ENCODE results near the gene PPM1H. TPM values are rescaled to one million over a fixed set of nuclear protein-coding genes. Genes with fewer than 3 reads are reported as not detected.
"Not testable (repeated sequence)": the region's sequence is repeated elsewhere in the genome, so short reads cannot be mapped to it uniquely, and the experiment has no call there.

The PPM1H gene
- total RNA-seq, 4 donors from 2014 or later, result 1.4 to 4.9 (median 2.4) TPM

DNA sequence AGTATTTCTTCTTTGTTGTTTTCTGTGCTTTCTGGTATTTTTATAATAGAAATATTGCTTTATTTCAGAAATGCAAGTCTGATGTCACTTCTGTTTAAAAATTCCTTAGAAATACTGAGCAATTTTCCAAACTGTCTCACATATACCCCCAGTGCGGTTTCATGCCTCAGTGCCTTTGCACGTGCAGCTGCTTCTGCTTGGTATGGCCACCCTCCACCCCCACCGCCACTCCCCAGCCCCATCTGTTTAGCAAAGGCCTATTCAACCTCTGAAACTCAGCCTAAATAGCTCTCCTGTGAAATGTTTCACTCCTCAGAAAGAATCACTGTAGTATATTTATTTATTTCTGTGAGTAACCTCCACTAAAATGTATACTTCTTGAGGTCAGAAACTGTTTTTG is 52.3 kb downstream of the PPM1H start:
- TF ChIP-seq, protein P1, sequence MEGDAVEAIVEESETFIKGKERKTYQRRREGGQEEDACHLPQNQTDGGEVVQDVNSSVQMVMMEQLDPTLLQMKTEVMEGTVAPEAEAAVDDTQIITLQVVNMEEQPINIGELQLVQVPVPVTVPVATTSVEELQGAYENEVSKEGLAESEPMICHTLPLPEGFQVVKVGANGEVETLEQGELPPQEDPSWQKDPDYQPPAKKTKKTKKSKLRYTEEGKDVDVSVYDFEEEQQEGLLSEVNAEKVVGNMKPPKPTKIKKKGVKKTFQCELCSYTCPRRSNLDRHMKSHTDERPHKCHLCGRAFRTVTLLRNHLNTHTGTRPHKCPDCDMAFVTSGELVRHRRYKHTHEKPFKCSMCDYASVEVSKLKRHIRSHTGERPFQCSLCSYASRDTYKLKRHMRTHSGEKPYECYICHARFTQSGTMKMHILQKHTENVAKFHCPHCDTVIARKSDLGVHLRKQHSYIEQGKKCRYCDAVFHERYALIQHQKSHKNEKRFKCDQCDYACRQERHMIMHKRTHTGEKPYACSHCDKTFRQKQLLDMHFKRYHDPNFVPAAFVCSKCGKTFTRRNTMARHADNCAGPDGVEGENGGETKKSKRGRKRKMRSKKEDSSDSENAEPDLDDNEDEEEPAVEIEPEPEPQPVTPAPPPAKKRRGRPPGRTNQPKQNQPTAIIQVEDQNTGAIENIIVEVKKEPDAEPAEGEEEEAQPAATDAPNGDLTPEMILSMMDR (IDR thresholded peaks at IDR 0.05), result no peak
- ATAC-seq (ENCODE audit: low FRiP score) (no peak), DNase-seq (ENCODE audit: low spot score) (no peak)

DNA sequence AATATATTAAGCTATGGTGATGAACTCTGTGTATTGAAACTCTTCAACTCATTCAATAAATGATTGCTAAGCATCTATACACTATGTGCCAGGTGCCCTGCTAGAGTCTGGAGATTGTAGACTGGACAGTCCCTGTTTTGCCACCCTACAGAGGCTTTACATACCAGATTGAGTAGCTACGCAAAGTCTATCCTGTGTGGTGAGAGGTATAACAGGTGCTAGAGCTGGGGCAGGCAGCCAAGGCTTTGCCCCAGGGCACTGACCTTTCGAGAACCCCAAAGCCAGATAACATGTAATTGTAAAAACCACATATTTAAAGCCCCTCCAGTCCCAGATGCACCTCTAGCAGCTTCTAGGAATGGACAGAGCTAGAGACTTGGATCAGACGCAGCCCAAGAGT is 52.8 kb downstream of the PPM1H start:
- ATAC-seq (ENCODE audit: low FRiP score) (no peak), DNase-seq (ENCODE audit: low spot score) (no peak)
- TF ChIP-seq, protein P1 (IDR thresholded peaks at IDR 0.05), result no peak

DNA sequence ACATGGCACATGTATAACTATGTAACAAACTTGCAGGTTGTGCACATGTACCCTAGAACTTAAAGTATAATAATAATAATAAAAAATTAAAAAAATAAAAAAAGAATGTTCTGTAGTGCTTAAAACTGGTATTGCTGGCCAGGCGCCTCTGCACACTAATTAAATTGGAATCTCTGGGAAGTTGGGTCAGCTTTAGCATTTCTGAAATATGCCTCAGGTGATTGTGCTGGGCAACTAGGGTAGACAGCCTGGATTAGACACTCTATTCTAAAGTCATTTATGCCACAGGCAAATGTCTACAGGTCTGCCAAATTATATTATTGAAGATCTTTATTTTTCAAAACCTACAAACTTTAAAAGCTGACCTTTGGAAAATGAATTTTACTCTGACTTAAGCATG is 55.3 kb downstream of the PPM1H start:
- DNase-seq (ENCODE audit: low spot score), result no peak
- TF ChIP-seq, protein P1 (IDR thresholded peaks at IDR 0.05), result no peak
- no peak for ATAC-seq (ENCODE audit: low FRiP score)

DNA sequence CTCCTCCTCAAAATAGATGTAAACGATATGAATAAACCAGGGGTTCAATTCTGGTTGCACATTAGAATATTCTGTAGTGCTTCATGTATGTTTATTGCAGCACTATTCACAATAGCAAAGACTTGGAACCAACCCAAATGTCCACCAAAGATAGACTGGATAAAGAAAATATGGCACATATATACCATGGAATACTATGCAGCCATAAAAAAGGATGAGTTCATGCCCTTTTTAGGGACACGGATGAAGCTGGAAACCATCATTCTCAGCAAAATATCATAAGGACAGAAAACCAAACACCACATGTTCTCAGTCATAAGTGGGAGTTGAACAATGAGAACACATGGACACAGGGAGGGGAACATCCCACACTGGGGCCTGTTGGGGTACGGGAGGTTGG is 55.7 kb downstream of the PPM1H start:
- DNase-seq (ENCODE audit: low spot score); ATAC-seq (ENCODE audit: low FRiP score): not testable (repeated sequence)

DNA sequence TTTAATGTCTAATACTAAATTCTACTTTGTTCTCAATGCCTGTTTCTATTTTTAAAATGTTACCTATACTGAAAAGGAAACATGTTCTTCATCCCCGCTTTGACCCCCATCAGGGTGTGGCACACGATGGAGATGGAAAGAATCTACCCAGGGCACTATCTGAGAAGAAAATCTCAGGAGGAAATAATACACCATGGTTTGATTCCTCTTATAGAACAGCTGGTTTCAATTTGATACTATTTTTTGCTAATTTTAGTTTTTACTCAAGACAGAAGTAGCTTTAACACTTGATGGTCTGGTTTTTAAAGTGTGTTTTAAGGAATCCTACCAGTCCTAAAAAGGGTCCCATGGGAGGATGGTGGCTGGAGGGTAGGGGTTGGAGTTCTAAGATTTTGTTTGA is 56.7 kb downstream of the PPM1H start:
- ATAC-seq (ENCODE audit: low FRiP score), result no peak
- DNase-seq (ENCODE audit: low spot score), result no peak
- TF ChIP-seq, protein P1 (IDR thresholded peaks at IDR 0.05), result no peak

DNA sequence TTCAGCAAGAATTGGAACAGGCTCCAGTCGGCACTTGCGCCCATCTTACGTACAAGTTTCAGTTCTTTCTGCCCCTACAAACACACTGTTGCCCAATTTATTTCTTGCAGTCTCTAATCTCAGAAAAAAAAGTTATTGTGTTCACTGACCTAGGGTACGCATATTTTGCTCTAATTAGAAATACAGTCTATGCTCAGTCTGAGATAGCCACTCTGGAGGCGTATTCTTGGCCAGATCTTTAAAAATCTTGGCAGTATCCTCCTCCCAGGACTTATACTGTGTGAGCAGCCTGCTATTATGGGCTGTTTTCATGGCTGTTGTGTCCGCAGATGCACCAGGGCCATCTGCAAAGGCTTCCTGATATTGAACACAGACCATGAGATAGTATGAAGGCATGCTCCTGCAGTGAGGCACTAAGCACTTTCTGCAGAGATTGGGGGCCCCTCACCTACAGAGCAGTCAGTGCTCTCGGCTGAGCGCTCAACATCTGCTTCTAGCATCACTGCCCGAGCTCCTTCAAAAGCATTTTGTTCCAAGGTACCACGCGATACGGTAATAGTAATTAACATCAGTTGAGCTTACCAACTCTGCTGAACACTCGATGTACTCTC is 57.9 kb downstream of the PPM1H start:
- TF ChIP-seq, protein P1 (IDR thresholded peaks at IDR 0.05), result no peak
- DNase-seq (ENCODE audit: low spot score) (no peak), ATAC-seq (ENCODE audit: low FRiP score) (no peak)

DNA sequence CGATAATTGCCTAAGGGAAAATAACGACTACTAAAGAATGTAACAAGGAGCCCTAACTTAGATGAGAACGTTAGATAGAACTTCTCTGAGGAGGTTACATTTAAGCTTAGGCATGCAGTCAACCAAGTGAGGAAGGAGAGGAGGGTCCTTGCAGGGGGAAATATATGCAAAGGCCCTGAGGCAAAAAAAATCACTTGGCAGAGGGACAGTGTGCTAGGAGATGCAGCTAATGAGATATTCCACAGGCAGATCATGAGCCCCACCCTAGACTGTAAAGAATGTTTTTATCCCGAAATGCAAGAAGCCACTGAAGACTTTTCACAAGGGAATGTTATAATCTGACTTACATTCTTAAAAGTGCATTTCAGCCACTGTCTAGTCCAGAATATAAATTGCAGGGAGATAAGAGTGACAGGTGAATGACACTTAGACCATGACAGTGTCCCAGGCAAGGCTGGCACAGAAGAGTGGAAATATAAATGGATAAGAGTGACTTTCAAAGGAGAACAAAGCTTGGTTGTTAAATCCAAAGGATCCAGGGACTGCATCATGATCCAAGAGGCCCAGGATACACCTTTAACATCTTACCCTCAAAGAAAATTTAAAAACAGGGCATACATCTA is 61.0 kb downstream of the PPM1H start:
- DNase-seq (ENCODE audit: low spot score), result no peak
- ATAC-seq (ENCODE audit: low FRiP score), result no peak
- TF ChIP-seq, protein P1 (IDR thresholded peaks at IDR 0.05), result no peak

All from omental fat pad (tissue), 4 donors.